ENCODE results near the gene ANLN.

ANLN gene, protein sequence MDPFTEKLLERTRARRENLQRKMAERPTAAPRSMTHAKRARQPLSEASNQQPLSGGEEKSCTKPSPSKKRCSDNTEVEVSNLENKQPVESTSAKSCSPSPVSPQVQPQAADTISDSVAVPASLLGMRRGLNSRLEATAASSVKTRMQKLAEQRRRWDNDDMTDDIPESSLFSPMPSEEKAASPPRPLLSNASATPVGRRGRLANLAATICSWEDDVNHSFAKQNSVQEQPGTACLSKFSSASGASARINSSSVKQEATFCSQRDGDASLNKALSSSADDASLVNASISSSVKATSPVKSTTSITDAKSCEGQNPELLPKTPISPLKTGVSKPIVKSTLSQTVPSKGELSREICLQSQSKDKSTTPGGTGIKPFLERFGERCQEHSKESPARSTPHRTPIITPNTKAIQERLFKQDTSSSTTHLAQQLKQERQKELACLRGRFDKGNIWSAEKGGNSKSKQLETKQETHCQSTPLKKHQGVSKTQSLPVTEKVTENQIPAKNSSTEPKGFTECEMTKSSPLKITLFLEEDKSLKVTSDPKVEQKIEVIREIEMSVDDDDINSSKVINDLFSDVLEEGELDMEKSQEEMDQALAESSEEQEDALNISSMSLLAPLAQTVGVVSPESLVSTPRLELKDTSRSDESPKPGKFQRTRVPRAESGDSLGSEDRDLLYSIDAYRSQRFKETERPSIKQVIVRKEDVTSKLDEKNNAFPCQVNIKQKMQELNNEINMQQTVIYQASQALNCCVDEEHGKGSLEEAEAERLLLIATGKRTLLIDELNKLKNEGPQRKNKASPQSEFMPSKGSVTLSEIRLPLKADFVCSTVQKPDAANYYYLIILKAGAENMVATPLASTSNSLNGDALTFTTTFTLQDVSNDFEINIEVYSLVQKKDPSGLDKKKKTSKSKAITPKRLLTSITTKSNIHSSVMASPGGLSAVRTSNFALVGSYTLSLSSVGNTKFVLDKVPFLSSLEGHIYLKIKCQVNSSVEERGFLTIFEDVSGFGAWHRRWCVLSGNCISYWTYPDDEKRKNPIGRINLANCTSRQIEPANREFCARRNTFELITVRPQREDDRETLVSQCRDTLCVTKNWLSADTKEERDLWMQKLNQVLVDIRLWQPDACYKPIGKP

GRCh38 chr7:36389371-36390198 is at the start of gene ANLN:
TSS of gene ANLN (plus strand) at chr7:36389862. CDS start at chr7:36390027, 165 bp downstream.
- H3K4me1 Mint-ChIP-seq = peaks cover 25% of the 10 kb centered on the region
- H3K4me3 Mint-ChIP-seq = peak within 1 kb of the TSS; percentile 86
- no peaks in the 10 kb centered on the region for H3K9me3 Mint-ChIP-seq
- H3K27me3 Mint-ChIP-seq = peaks cover 1% of the 10 kb centered on the region
- peak within 1 kb of the TSS; percentile 52 for H3K27ac Mint-ChIP-seq
- H3K36me3 Mint-ChIP-seq = no peaks in the 10 kb centered on the region

DNA sequence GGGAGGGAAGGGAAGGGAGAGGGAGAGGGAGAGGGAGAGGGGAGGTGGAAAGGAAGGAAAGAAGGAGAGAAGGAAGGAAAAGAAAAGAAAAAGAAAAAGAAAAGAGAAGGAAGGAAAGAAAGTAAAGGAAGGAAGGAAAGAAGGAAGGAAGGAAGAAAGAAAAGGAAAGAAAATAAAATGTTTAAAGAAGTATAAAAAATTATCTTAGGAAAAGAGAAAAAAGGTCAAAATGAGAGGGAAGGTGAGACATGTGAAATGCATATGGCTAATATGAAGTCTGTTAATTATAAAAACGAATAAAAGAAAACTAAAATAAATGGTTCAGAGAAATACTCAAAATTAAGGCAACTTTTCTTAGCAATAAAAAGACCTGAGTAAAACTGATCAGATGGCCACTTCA is 46.1 kb upstream of the ANLN start:
- H3K36me3 Mint-ChIP-seq = no peaks in the 10 kb centered on the region
- H3K9me3 Mint-ChIP-seq = no peaks in the 10 kb centered on the region
- H3K27ac Mint-ChIP-seq = no peak overlapping the region
- H3K4me1 Mint-ChIP-seq = no peaks in the 10 kb centered on the region
- H3K27me3 Mint-ChIP-seq = peaks cover 2% of the 10 kb centered on the region
- no peak overlapping the region for H3K4me3 Mint-ChIP-seq

GRCh38 chr7:36344622-36345021 is 45.0 kb upstream of the ANLN start:
- Mint-ChIP-seq H3K27me3 (peaks cover 2% of the 10 kb centered on the region), H3K9me3 (no peaks in the 10 kb centered on the region), H3K4me1 (no peaks in the 10 kb centered on the region), H3K27ac (no peak overlapping the region), H3K4me3 (no peak overlapping the region), H3K36me3 (no peaks in the 10 kb centered on the region)

- no peaks in the 10 kb centered on the region for H3K36me3 Mint-ChIP-seq
- H3K27me3 Mint-ChIP-seq = peaks cover 2% of the 10 kb centered on the region
- no peak overlapping the region for H3K4me3 Mint-ChIP-seq
- no peaks in the 10 kb centered on the region for H3K9me3 Mint-ChIP-seq
- H3K4me1 Mint-ChIP-seq = no peaks in the 10 kb centered on the region
- no peak overlapping the region for H3K27ac Mint-ChIP-seq
These were observed 43.3 kb upstream of the ANLN start for GRCh38 chr7:36346260-36346831.

DNA sequence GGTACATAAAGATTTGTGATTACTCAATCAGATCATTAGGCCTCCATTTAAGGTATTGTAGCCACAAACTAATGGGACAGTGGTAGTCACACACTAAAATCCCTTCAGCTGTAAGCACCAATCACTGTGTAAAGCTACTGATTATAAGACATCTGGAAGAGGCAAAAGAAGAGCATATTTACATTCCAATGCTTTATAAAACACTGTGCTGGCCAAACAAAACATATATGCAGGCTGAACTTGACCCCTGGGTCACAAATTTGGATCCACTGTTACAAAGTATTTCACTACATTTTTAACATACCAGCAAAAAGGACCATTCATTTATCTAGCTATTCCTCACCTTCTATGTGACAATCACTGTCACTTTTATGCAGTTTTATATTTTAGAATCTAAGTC is 41.4 kb upstream of the ANLN start:
- no peaks in the 10 kb centered on the region for H3K4me1 Mint-ChIP-seq

GRCh38 chr7:36348771-36349170 is 40.9 kb upstream of the ANLN start:
- H3K9me3 Mint-ChIP-seq = no peaks in the 10 kb centered on the region
- no peak overlapping the region for H3K27ac Mint-ChIP-seq
- no peak overlapping the region for H3K4me3 Mint-ChIP-seq
- H3K27me3 Mint-ChIP-seq = peaks cover 1% of the 10 kb centered on the region
- H3K36me3 Mint-ChIP-seq = no peaks in the 10 kb centered on the region
- no peaks in the 10 kb centered on the region for H3K4me1 Mint-ChIP-seq

More for the DNA sequence above, 41.4 kb upstream of the ANLN start:
- no peaks in the 10 kb centered on the region for H3K36me3 Mint-ChIP-seq
- no peak overlapping the region for H3K4me3 Mint-ChIP-seq
- H3K9me3 Mint-ChIP-seq = no peaks in the 10 kb centered on the region
- peaks cover 1% of the 10 kb centered on the region for H3K27me3 Mint-ChIP-seq
- no peak overlapping the region for H3K27ac Mint-ChIP-seq

DNA sequence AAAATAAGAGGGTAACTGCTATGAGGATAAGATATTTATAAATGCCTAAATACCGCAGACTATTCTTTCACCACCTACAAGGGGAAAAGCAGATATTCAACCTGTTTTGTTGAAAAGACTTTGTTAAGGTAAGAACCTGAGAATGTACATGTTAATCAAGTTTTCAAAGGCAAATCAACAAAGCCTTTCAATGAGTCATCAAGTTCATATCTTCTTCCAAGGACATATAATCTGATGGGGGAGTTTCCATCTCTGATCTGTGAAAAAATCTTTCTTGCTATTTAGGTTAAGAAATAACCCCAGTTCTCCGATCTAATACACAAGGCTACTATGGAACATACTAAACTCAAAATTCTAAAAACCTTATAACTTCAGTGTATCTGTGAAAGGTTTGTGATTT is 40.0 kb upstream of the ANLN start:
- H3K9me3 Mint-ChIP-seq = no peaks in the 10 kb centered on the region
- no peaks in the 10 kb centered on the region for H3K36me3 Mint-ChIP-seq
- H3K27ac Mint-ChIP-seq = no peak overlapping the region
- no peaks in the 10 kb centered on the region for H3K4me1 Mint-ChIP-seq
- no peak overlapping the region for H3K4me3 Mint-ChIP-seq
- peaks cover 1% of the 10 kb centered on the region for H3K27me3 Mint-ChIP-seq

- Mint-ChIP-seq H3K27me3 (no peaks in the 10 kb centered on the region), H3K4me1 (no peaks in the 10 kb centered on the region), H3K9me3 (no peaks in the 10 kb centered on the region), H3K36me3 (no peaks in the 10 kb centered on the region), H3K27ac (no peak overlapping the region), H3K4me3 (no peak overlapping the region)
These were observed 34.2 kb upstream of the ANLN start for GRCh38 chr7:36355490-36355889.

GRCh38 chr7:36357054-36357453 is 32.6 kb upstream of the ANLN start:
- H3K36me3 Mint-ChIP-seq = no peaks in the 10 kb centered on the region
- H3K4me3 Mint-ChIP-seq = no peak overlapping the region

GRCh38 chr7:36358589-36358988 is 31.1 kb upstream of the ANLN start:
- H3K4me3 Mint-ChIP-seq = no peak overlapping the region
- no peaks in the 10 kb centered on the region for H3K27me3 Mint-ChIP-seq
- H3K27ac Mint-ChIP-seq = no peak overlapping the region
- H3K9me3 Mint-ChIP-seq = no peaks in the 10 kb centered on the region
- H3K4me1 Mint-ChIP-seq = no peaks in the 10 kb centered on the region
- H3K36me3 Mint-ChIP-seq = no peaks in the 10 kb centered on the region

More at GRCh38 chr7:36357054-36357453, 32.6 kb upstream of the ANLN start:
- Mint-ChIP-seq H3K4me1 (no peaks in the 10 kb centered on the region), H3K27ac (no peak overlapping the region), H3K9me3 (no peaks in the 10 kb centered on the region), H3K27me3 (no peaks in the 10 kb centered on the region)

DNA sequence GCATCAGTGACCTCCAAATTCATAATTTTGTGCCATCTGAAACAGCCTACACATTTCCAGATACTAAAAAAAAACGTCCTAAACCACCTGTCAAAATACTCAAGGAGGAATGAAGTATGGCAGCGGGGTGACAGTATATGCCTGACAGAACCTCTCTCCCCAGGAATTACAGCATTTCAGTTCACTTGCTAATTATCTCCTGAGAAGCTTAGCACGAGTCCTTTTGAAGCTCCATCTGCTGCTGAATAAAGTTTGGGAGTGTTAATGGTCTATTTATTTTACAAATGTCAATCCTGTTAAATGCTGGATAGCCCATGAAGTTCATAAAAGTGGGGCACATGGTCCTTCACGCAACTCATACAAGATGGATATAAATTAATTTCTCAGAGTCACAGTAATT is 29.4 kb upstream of the ANLN start:
- Mint-ChIP-seq H3K4me1 (no peaks in the 10 kb centered on the region), H3K27ac (no peak overlapping the region), H3K36me3 (no peaks in the 10 kb centered on the region), H3K9me3 (no peaks in the 10 kb centered on the region), H3K27me3 (no peaks in the 10 kb centered on the region), H3K4me3 (no peak overlapping the region)

DNA sequence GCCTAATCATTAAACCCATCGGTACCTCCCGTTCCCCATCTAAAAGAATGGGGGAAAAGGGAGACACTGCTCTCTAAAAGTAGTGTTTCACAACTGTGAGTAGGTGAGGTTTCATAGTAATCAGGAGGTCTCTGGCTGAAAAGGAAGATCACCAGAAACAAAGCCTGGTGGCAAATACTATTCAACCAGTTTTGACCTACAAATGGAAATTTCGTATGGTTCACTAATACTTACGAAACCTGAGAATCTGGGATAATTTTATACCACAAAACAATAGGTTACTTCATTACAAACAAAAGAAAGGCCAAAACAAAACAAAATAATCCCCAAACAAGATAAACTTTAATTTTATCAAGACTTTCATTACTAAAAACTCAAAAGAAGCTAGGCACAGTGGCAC is 28.4 kb upstream of the ANLN start:
- H3K36me3 Mint-ChIP-seq = no peaks in the 10 kb centered on the region
- H3K27me3 Mint-ChIP-seq = no peaks in the 10 kb centered on the region
- H3K27ac Mint-ChIP-seq = peak overlapping the region; percentile 30
- H3K4me1 Mint-ChIP-seq = no peaks in the 10 kb centered on the region
- no peak overlapping the region for H3K4me3 Mint-ChIP-seq
- no peaks in the 10 kb centered on the region for H3K9me3 Mint-ChIP-seq

DNA sequence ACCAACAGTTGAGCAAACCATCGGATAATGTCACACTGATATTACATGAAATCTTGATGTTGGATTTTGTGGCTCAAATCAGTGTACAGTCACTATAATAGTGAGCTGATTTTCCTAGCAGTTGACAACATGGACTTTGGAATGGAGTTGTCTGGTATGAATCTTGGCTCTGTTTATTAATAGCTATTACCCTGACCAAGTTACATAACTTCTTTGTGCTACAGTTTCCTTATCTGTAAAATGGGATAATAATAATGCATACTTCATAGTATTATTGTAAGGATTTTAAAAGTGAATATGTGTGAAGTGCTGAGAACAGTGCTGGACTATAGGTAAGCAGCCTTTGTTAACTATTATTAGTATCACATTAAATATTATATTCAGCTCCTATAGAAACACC is 26.1 kb upstream of the ANLN start:
- no peak overlapping the region for H3K27ac Mint-ChIP-seq
- no peaks in the 10 kb centered on the region for H3K9me3 Mint-ChIP-seq
- no peaks in the 10 kb centered on the region for H3K36me3 Mint-ChIP-seq
- no peak overlapping the region for H3K4me3 Mint-ChIP-seq
- peaks cover 2% of the 10 kb centered on the region for H3K4me1 Mint-ChIP-seq
- H3K27me3 Mint-ChIP-seq = no peaks in the 10 kb centered on the region

DNA sequence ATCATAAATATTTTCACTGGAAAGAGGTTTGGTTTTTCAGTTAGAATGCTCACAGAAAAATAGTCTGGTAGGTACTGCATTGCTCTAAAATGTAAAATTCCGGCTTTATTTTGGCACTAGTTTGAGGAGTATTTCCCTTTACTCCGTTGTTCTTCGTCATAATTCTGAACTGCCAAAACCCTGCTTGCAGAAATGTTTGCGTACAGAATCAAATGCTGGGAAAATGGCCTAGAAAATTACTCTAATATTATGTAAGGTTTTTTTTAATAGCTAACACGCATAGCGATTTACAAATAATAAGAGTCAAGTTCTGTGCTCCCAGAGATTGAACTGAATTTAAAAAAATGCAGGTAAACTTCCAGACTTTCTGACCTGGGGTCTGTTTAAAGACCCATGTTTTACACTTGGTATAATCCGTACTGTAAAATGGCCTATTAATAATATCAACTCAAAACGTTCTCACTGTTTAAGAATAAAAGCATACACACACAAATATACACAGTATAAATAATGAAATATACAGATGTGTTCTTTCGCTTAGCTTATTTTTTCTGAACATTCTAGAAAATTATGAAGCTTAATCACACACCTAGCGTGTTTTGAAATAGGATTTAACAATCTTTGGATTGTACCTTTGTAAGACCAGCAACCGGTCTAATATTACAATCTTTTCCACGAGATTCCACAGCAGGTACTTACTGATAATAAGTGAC is 23.5 kb upstream of the ANLN start:
- Mint-ChIP-seq H3K4me1 (peaks cover 4% of the 10 kb centered on the region), H3K27ac (peak overlapping the region; percentile 62), H3K36me3 (no peaks in the 10 kb centered on the region), H3K27me3 (no peaks in the 10 kb centered on the region), H3K4me3 (peak overlapping the region; percentile 87), H3K9me3 (no peaks in the 10 kb centered on the region)

Data from activated naive CD4-positive, alpha-beta T cell treated with anti-CD3 and anti-CD28 coated beads, Interleukin-2, amount 50 U/mL, for 24 hours (primary cell).